ENCODE data around the gene STK26. TPM values are rescaled to one million over a fixed set of nuclear protein-coding genes. Genes with fewer than 3 reads are reported as not detected.

STK26 gene
- total and polyA plus RNA-seq, 2 donors (not counting 1 experiment from before 2014, with no cell fraction given): 12.4 to 32.1 TPM

DNA sequence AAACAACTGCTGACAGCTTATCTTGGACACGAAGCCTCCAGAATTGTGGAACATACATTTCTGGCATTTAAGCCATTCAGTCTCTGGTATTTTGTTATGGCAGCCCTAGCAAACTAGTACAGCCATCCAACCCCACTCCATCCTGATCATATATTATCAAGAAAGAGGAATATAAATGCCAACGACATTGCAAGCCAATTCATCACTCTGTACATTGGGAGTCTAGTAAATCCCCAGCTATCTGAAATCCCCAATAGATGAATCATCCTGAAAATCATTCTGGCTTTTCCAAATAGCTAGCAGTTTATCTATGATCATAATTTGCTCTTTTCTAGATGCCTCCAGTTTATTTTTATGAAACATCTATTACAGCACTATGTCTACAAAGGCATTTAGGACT is 63.6 kb downstream of the STK26 start:
- H3K36me3 ChIP-seq (replicated peaks in 1 of 2; ENCODE audit: control extremely low read depth in 1 of 2, control insufficient read depth in 1 of 2, extremely low read depth in 1 of 2, insufficient read depth in 2 of 2, low read length in 1 of 2): no peaks in the 10 kb centered on the region
- H3K4me3 ChIP-seq (ENCODE audit: control extremely low read depth in 1 of 5, extremely low read depth in 1 of 5, insufficient read depth in 1 of 5, low read depth in 2 of 5, low read length in 4 of 5): no peak overlapping the region
- intact Hi-C loops (cut with micrococcal nuclease): no loop called here
- H3K27me3 ChIP-seq (replicated peaks in 1 of 4; ENCODE audit: control extremely low read depth in 1 of 4, control insufficient read depth in 3 of 4, insufficient read depth in 4 of 4, low read length in 3 of 4): peaks cover 0 to 5% (median 0%) of the 10 kb centered on the region in 4 experiments
- WGBS (ENCODE audit: insufficient coverage): no CpG with 5 or more reads among the region's 2 CpGs
- no peak overlapping the region for H3K27ac Mint-ChIP-seq
- no peaks in the 10 kb centered on the region for H3K9me3 Mint-ChIP-seq (ENCODE audit: insufficient read depth)
- H3K9ac ChIP-seq (ENCODE audit: low read length): no peak overlapping the region
- H3K27me3 Mint-ChIP-seq: peaks cover 13% of the 10 kb centered on the region
- TF ChIP-seq, protein P1, sequence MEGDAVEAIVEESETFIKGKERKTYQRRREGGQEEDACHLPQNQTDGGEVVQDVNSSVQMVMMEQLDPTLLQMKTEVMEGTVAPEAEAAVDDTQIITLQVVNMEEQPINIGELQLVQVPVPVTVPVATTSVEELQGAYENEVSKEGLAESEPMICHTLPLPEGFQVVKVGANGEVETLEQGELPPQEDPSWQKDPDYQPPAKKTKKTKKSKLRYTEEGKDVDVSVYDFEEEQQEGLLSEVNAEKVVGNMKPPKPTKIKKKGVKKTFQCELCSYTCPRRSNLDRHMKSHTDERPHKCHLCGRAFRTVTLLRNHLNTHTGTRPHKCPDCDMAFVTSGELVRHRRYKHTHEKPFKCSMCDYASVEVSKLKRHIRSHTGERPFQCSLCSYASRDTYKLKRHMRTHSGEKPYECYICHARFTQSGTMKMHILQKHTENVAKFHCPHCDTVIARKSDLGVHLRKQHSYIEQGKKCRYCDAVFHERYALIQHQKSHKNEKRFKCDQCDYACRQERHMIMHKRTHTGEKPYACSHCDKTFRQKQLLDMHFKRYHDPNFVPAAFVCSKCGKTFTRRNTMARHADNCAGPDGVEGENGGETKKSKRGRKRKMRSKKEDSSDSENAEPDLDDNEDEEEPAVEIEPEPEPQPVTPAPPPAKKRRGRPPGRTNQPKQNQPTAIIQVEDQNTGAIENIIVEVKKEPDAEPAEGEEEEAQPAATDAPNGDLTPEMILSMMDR (IDR thresholded peaks at IDR 0.05): no peak
- TF ChIP-seq EZH2 (IDR thresholded peaks at IDR 0.05; ENCODE audit: borderline replicate concordance, insufficient read depth, low read depth, low read length, poor library complexity, severe bottlenecking): no peak
- CTCF ChIA-PET: interaction anchor here (0.7 kb wide), 1 partner anchor 132 kb away, joined by 3 read pairs; no protein-coding TSS in a partner anchor
- H3K9me3 ChIP-seq (ENCODE audit: control extremely low read depth in 1 of 3, control insufficient read depth in 2 of 3, insufficient read depth in 1 of 3, low read length in 2 of 3): no peaks in the 10 kb centered on the region
- DNase-seq (no peak), ATAC-seq (ENCODE audit: low read depth) (no peak)
- no peaks in the 10 kb centered on the region for H3K4me1 Mint-ChIP-seq
- no peaks in the 10 kb centered on the region for H3K4me1 ChIP-seq (ENCODE audit: control insufficient read depth in 2 of 2, insufficient read depth in 2 of 2, low read length in 2 of 2)
- H3K4me2 ChIP-seq (replicated peaks; ENCODE audit: low read depth, low read length, poor library complexity, severe bottlenecking): no peak overlapping the region
- H4K20me1 ChIP-seq (ENCODE audit: control insufficient read depth, insufficient read depth, low read length, poor library complexity, severe bottlenecking): no peaks in the 10 kb centered on the region
- POLR2A ChIA-PET: no interaction called here
- H2AFZ ChIP-seq (ENCODE audit: insufficient read depth, low read depth, low read length, poor library complexity, severe bottlenecking): no peak overlapping the region
- no peak overlapping the region for H3K4me3 Mint-ChIP-seq
- H3K27ac ChIP-seq (ENCODE audit: low read length in 2 of 2): no peak overlapping the region
- H3K79me2 ChIP-seq (ENCODE audit: control insufficient read depth, insufficient read depth, low read length): no peaks in the 10 kb centered on the region

DNA sequence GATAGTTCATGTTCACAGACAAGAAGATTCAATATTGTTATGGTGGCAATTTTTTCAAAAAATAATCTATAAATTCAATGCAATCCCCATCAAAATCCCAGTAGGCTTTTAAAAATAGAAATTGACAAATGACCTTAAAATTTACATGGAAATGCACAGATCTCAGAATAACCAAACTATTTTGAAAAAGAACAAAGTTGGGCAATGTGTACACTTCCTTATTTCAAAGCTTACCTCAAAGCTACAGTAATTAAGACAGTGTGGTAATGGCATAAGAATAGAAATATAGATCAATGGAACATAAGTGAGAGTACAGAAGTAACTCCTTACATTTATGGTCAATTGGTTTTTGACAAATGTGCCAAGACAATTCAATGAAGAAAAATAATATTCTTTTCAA is 65.8 kb downstream of the STK26 start:
- no peaks in the 10 kb centered on the region for H3K4me1 Mint-ChIP-seq
- Histone ChIP-seq H3K4me2 (replicated peaks; ENCODE audit: low read depth, low read length, poor library complexity, severe bottlenecking) (no peak overlapping the region), H3K36me3 (replicated peaks in 1 of 2; ENCODE audit: control extremely low read depth in 1 of 2, control insufficient read depth in 1 of 2, extremely low read depth in 1 of 2, insufficient read depth in 2 of 2, low read length in 1 of 2) (no peaks in the 10 kb centered on the region), H3K27ac (ENCODE audit: low read length in 2 of 2) (no peak overlapping the region), H3K9ac (ENCODE audit: low read length) (no peak overlapping the region), H3K9me3 (ENCODE audit: control extremely low read depth in 1 of 3, control insufficient read depth in 2 of 3, insufficient read depth in 1 of 3, low read length in 2 of 3) (no peaks in the 10 kb centered on the region), H3K4me1 (ENCODE audit: control insufficient read depth in 2 of 2, insufficient read depth in 2 of 2, low read length in 2 of 2) (no peaks in the 10 kb centered on the region), H2AFZ (ENCODE audit: insufficient read depth, low read depth, low read length, poor library complexity, severe bottlenecking) (no peak overlapping the region), H4K20me1 (ENCODE audit: control insufficient read depth, insufficient read depth, low read length, poor library complexity, severe bottlenecking) (no peaks in the 10 kb centered on the region), H3K27me3 (replicated peaks in 1 of 4; ENCODE audit: control extremely low read depth in 1 of 4, control insufficient read depth in 3 of 4, insufficient read depth in 4 of 4, low read length in 3 of 4) (peaks cover 0 to 5% (median 0%) of the 10 kb centered on the region in 4 experiments), H3K4me3 (ENCODE audit: control extremely low read depth in 1 of 5, extremely low read depth in 1 of 5, insufficient read depth in 1 of 5, low read depth in 2 of 5, low read length in 4 of 5) (no peak overlapping the region), H3K79me2 (ENCODE audit: control insufficient read depth, insufficient read depth, low read length) (no peaks in the 10 kb centered on the region)
- no peaks in the 10 kb centered on the region for H3K9me3 Mint-ChIP-seq (ENCODE audit: insufficient read depth)
- ChIA-PET CTCF (no interaction called here), POLR2A (no interaction called here)
- intact Hi-C loops (cut with micrococcal nuclease): no loop called here
- H3K4me3 Mint-ChIP-seq: no peak overlapping the region
- DNase-seq (no peak), ATAC-seq (ENCODE audit: low read depth) (no peak)
- no peak overlapping the region for H3K27ac Mint-ChIP-seq
- no peak for TF ChIP-seq EZH2 (IDR thresholded peaks at IDR 0.05; ENCODE audit: borderline replicate concordance, insufficient read depth, low read depth, low read length, poor library complexity, severe bottlenecking)
- TF ChIP-seq, protein P1 (IDR thresholded peaks at IDR 0.05): no peak
- H3K27me3 Mint-ChIP-seq: peaks cover 13% of the 10 kb centered on the region
